NCI-H2227 (cell line): ENCODE data around the gene RELA.
A peak's percentile ranks its signal among the peaks of the same experiment; 100 is the strongest.

Source experiments
- DNase-seq: peaks from one replicate; lab custom pipeline; 2025; ENCODE audit not compliant: unreplicated experiment; lab: John Stamatoyannopoulos, UW

The RELA gene

GRCh38 chr11:65615229-65615949, 47.3 kb downstream of the RELA start, which contains the start of gene PCNX3:
PCNX3 (plus strand) TSS chr11:65615776; CDS start chr11:65616312, 536 bp downstream.
- peak; percentile 100 for DNase-seq

- no peak for DNase-seq
These were observed 49.4 kb downstream of the RELA start for GRCh38 chr11:65613091-65613928.

- no peak for DNase-seq
These were observed 50.0 kb downstream of the RELA start for GRCh38 chr11:65612691-65613090.

DNA sequence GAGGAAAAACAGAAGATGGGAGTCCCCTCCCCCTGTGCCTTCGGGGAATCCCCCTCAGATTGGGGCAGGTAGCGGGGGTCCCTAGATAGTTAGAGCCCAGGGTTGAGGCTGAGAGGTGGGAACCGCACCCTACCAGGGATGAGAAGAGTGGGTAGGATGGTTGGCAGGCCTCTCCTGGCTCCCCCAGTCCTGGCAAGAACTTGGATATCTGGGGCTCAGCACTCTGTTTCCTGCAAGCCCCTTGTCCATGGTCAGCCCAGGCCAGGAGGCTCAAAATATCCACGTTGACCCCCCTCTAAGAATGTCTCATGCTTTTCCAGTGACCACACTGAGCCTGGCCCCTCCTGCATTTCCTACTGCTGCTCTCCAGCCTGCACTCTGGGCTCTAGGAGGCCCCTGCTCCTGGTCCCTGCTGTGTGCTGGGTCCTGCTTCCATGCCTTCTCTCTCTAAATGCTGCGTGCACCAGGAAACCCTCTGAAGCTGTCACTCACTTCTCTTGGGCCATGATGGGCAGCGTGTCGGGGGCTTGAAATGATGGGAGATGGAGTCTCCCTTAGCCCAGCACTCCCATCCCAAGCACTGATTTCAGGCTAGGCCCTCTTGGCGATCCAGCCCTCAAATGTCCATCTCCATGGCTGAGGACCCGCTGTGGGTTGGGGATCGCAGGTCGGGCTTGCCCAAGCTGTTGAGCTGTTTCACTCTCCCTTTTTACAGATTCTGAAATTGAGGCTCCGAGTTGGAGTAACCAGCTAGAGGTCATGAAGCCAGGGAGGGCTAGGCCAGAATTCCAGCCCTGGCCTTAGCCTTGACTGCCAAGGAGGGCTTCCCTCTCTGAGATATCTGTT, 50.7 kb downstream of the RELA start:
- DNase-seq, result no peak

DNA sequence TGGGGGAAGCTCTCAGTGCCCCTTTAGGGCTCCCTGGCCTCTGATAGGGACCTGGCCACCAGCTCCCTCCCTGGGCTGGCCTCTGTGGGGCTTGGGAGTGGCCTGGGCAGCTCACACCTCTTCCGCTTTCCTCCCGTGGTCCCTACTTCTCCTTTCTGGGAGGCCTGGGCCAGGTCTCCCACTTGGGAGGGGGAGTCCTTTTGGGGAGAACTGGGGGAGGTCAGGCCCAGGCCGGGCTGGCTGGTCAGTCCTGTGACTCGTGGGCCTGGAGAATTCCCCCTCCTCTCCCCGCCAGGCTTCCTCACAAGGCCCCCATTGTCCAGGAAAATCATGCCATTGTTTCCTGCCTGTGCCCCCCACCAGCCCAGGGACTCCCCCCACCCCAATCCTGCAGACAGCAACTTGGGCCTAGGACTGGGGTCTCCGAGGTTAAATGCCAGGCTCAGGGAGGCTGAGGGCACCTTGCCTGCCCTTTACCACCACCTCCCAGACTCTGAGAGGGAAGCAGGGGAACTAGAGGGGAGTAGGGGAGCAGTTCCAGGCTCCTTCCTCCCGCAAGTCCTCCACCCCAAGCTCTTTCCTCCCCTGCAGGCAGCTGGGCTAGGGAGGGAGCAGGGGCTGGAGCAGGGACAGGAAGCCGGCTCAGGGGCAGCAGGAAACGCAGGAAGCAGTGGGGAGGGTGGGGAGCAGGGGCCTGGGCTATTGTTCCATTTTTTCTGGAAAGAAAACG, 51.5 kb downstream of the RELA start:
- no peak for DNase-seq

DNA sequence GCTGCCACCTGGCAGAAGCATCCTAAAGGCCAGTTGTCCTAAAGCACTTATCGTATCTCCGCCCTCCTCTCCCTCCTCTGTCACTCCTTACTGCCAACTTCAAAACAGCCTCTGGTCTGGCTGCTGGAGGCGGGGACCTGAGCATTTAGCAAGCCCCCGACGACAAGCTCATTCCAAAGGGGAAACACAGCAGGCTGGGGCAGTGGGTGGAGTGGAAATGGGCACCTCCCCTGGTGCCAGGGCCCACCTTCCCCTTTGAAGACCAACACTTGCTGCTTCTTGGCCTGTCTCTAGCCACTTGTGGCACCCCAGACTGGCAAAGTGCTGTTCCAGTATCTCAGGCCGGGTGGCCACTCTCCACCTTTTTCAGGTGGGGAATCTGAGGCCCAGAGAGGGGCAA, 52.3 kb downstream of the RELA start:
- DNase-seq, result no peak

DNA sequence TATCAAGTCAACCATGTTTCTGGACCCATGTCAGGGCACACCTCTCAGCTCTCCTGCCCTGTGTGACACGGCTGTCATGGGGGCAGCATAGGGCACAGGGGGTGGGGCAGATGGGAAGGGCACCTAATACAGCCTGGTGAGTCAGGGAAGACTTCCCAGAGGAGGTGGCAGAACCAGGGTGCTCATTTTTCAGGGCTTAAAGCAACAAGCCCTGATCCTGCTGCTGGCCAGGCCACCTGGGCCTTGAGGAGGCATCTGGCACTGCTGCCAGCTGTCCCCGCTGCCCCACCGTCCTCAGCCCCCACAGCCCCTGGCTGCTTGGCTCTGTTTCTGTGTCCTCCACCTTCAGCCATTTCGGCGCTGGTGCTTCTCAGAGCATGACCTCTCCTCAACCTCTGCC, 53.1 kb downstream of the RELA start:
- DNase-seq, result no peak

GRCh38 chr11:65609229-65609628, 53.5 kb downstream of the RELA start:
- no peak for DNase-seq

GRCh38 chr11:65607614-65608426, 54.9 kb downstream of the RELA start:
- no peak for DNase-seq

DNA sequence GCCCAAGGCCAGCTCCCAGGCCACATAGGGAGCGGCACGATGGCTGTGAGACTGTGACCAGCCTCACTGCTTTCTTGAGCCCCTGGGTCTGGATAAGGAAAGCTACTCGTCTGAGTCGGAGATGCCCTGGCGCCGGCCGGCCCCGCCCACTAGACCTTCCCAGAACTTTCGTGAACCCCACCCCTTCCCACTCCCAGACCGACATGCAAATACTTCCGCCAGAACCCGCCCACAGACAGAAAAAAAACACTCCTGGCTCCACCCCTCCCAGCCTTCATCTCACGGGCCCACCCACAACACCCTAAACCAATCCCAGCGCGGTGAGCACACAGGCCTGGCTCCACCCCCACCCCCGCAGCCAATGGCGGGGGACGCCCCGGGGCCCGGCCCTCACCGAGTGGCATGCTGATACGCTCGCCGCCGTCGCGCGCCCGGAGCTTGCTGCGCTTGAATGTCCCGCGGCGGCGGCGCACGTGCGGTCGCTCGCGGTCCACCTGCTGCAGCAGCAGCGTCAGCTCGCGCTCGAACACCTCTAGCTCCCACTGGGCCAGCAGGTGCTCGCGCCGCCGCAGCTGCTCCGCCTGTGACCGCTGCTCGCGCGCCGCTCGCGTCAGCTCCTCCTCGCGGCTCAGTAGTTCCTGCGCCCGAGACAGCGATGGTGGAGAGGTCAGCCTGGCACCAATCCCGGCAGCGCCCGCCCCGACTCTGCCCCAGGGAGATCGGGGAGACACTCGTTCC, 55.7 kb downstream of the RELA start:
- no peak for DNase-seq

GRCh38 chr11:65604258-65604657, 58.5 kb downstream of the RELA start:
- DNase-seq, result no peak
